Progenitor cell of endocrine pancreas (in vitro differentiated cells): ENCODE data around the gene MTERF4. TPM values are rescaled to one million over a fixed set of nuclear protein-coding genes. Genes with fewer than 3 reads are reported as not detected.

Experiments used
- DNase-seq: peaks from one replicate; pipeline ENCODE4 v3.0.0; 2021; ENCODE audit warnings: low spot score; ENCODE audit not compliant: unreplicated experiment
- H3K27ac Mint-ChIP-seq: 2 replicates; pipeline ENCODE4 v1.8.0; 2021; ENCODE audit warnings: mild to moderate bottlenecking, moderate library complexity, mixed read lengths
- H3K27me3 Mint-ChIP-seq: 2 replicates; pipeline ENCODE4 v1.8.0; 2021; ENCODE audit warnings: mixed read lengths
- H3K36me3 Mint-ChIP-seq: 2 replicates; pipeline ENCODE4 v1.8.0; 2022; ENCODE audit warnings: mixed read lengths; ENCODE audit not compliant: insufficient read depth
- H3K4me1 Mint-ChIP-seq: 2 replicates; pipeline ENCODE4 v1.8.0; 2021; ENCODE audit warnings: low read depth, mixed read lengths
- H3K4me3 Mint-ChIP-seq: 2 replicates; pipeline ENCODE4 v1.8.0; 2021; ENCODE audit warnings: low read depth, mild to moderate bottlenecking, moderate library complexity, mixed read lengths
- H3K9me3 Mint-ChIP-seq: 2 replicates; pipeline ENCODE4 v1.8.0; 2021; ENCODE audit warnings: low read depth, mixed read lengths
- total RNA-seq: library from RNA; stranded (reverse); gene quantifications from 2 replicates; pipeline ENCODE4 v1.2.1, GENCODE V29; 2021
- TF ChIP-seq, protein P1 (sequence below): fragments of 200-600 bp; sonication (generic); IDR thresholded peaks from one replicate; pipeline ENCODE4 v1.5.0; 2021; ENCODE audit warnings: antibody characterized with exemption, mild to moderate bottlenecking; ENCODE audit not compliant: unreplicated experiment

Gene MTERF4
- total RNA-seq, 1 donor from 2014 or later = 63.0 TPM

GRCh38 chr2:241137276-241138190 lies 35.4 kb upstream of the MTERF4 start:
- Mint-ChIP-seq H3K27me3 (no peaks in the 10 kb centered on the region), H3K36me3 (peaks cover 5% of the 10 kb centered on the region), H3K4me1 (no peaks in the 10 kb centered on the region), H3K9me3 (no peaks in the 10 kb centered on the region), H3K27ac (no peak overlapping the region), H3K4me3 (no peak overlapping the region)
- DNase-seq = no peak
- TF ChIP-seq, protein P1, sequence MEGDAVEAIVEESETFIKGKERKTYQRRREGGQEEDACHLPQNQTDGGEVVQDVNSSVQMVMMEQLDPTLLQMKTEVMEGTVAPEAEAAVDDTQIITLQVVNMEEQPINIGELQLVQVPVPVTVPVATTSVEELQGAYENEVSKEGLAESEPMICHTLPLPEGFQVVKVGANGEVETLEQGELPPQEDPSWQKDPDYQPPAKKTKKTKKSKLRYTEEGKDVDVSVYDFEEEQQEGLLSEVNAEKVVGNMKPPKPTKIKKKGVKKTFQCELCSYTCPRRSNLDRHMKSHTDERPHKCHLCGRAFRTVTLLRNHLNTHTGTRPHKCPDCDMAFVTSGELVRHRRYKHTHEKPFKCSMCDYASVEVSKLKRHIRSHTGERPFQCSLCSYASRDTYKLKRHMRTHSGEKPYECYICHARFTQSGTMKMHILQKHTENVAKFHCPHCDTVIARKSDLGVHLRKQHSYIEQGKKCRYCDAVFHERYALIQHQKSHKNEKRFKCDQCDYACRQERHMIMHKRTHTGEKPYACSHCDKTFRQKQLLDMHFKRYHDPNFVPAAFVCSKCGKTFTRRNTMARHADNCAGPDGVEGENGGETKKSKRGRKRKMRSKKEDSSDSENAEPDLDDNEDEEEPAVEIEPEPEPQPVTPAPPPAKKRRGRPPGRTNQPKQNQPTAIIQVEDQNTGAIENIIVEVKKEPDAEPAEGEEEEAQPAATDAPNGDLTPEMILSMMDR = no peak

DNA sequence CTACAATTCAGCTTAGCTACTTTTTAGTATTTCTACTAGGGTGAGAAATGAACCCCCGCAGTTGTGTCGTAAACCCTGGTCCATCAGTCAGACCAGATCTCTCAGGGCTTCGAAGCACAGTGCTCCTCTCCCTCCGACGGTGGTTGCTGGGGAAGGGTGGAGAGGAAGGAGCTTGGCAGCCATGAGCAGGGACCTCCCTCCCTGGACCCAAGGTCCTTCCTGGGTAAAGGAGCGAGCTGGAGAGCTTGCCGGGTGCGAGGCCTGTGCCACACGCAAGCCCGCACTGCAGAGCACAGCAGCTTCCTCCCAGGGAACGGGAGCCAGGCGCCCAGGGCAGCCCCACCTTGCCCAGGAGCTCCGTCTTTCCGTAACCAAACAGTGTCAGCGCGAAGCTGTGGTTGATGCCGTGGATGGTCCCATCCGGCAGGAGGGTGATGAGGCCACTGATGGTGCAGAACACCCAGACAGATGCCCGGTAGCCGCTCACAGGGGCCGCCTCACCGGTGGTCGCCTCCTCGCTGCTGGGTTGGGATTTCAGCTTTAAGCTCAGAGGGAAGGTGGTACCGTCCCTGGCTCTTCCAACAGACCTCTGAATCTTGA lies 34.7 kb upstream of the MTERF4 start:
- no peak for DNase-seq
- Mint-ChIP-seq H3K9me3 (no peaks in the 10 kb centered on the region), H3K27ac (no peak overlapping the region), H3K4me3 (no peak overlapping the region), H3K27me3 (no peaks in the 10 kb centered on the region), H3K4me1 (no peaks in the 10 kb centered on the region), H3K36me3 (peaks cover 6% of the 10 kb centered on the region)
- TF ChIP-seq, protein P1 = no peak

- H3K27ac Mint-ChIP-seq = no peak overlapping the region
- TF ChIP-seq, protein P1 = no peak
- DNase-seq = no peak
- no peak overlapping the region for H3K4me3 Mint-ChIP-seq
- H3K4me1 Mint-ChIP-seq = no peaks in the 10 kb centered on the region
- peaks cover 6% of the 10 kb centered on the region for H3K36me3 Mint-ChIP-seq
- H3K27me3 Mint-ChIP-seq = no peaks in the 10 kb centered on the region
- H3K9me3 Mint-ChIP-seq = no peaks in the 10 kb centered on the region
Observed at GRCh38 chr2:241136191-241136590, 34.1 kb upstream of the MTERF4 start.

DNA sequence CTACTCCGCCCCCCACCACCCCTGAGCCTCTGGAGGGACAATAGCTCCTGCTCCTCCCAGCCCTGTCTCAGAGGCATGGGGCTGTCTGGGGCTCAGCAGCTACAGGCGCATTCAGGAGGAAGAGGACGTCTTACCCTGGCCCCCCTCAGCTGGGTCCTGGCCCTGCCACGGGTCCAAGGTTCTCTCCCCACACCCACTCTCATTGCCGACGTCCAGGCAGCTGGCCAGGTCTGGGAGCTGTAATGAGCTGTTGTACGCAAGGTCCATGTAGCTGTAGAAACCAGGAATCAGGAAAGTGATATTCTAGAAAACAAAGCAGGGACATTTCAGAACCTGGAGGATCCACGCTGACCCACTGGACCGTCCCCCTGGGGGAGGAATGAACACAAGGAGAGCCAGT lies 33.6 kb upstream of the MTERF4 start:
- Mint-ChIP-seq H3K9me3 (no peaks in the 10 kb centered on the region), H3K4me1 (no peaks in the 10 kb centered on the region), H3K27me3 (no peaks in the 10 kb centered on the region), H3K36me3 (peaks cover 6% of the 10 kb centered on the region), H3K27ac (no peak overlapping the region), H3K4me3 (no peak overlapping the region)
- DNase-seq = no peak
- TF ChIP-seq, protein P1 = no peak

DNA sequence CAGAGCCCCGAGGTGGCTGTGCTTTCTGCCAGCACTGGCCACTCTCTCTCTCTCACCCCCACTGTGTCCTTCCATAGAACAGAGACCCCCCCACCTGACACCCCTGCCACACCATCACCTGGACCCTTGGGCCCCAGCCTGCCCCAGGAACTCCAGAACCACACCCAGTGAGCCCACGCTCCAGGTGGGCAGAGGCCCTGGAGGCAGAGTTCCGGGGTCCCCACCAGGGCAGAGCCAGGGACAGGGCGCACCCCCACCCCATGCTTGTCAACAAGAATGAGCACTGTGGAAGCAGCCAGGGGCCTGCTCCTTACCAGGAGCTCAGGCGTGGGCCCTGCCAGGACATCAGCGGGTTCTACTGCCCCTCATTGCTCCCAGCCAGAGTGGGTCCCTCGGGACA lies 32.6 kb upstream of the MTERF4 start:
- Mint-ChIP-seq H3K27me3 (no peaks in the 10 kb centered on the region), H3K4me1 (no peaks in the 10 kb centered on the region), H3K27ac (no peak overlapping the region), H3K4me3 (no peak overlapping the region), H3K36me3 (peaks cover 6% of the 10 kb centered on the region), H3K9me3 (no peaks in the 10 kb centered on the region)
- TF ChIP-seq, protein P1 = no peak
- no peak for DNase-seq
